Measurements from ENCODE around the gene MTF2. TPM values are rescaled to one million over a fixed set of nuclear protein-coding genes. Genes with fewer than 3 reads are reported as not detected.
A peak's percentile ranks its signal among the peaks of the same experiment; 100 is the strongest.

MTF2 gene
- total and polyA plus RNA-seq, 9 of the 15 experiments (the other 6 are each of a cell fraction or from before 2014, with no cell fraction given): 29.3 to 124 (median 57.7) TPM

DNA sequence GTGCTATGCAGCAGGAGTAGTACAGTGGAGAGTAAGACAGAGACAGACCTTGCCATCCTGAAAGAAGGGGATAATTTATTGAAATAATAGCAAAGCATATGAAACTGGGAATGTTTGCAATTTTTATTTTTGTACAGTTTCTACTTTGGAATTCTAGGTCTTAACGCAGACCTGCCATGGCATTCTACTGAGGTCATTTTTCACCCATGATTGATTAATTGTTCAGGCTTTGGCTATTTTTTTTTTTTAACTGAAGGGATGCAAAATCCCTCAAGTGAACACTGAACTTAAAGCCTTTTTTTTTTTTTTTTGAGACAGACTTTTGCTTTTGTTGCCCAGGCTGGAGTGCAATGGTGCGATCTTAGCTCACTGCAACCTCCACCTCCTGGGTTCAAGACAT lies 27.1 kb downstream of the MTF2 start (continued):
- TF ChIP-seq, protein P1, sequence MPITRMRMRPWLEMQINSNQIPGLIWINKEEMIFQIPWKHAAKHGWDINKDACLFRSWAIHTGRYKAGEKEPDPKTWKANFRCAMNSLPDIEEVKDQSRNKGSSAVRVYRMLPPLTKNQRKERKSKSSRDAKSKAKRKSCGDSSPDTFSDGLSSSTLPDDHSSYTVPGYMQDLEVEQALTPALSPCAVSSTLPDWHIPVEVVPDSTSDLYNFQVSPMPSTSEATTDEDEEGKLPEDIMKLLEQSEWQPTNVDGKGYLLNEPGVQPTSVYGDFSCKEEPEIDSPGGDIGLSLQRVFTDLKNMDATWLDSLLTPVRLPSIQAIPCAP (CRISPR knock-in tag; IDR thresholded peaks at IDR 0.05; ENCODE audit: borderline replicate concordance): no peak
- no peak for TF ChIP-seq CBX2 (IDR thresholded peaks at IDR 0.05; ENCODE audit: insufficient read depth, low read length, poor library complexity, severe bottlenecking)
- TF ChIP-seq NFATC3 (IDR thresholded peaks at IDR 0.05): no peak
- TF ChIP-seq ZNF212 (CRISPR knock-in tag; IDR thresholded peaks at IDR 0.05): no peak

DNA sequence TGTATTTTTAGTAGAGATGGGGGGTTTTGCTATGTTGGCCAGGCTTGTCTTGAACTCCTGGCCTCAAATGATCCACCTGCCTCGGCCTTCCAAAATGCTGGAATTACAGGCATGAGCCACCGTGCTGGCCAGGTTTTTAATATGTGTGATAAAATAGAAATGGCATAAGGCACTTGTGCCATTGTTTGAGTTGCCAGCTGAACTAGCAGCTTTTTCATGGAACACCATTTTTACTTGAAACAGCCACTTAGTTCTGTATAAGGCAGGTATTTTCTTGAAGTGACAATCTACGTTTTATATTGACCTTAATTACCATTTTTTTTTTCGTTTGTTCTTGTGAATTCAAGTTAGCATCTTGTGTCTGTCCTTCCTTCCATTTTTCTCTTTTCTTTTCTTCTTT lies 28.3 kb downstream of the MTF2 start:
- intact Hi-C loops (cut with micrococcal nuclease): no loop called here
- H3K4me2 ChIP-seq (ENCODE audit: insufficient read depth, low read length): no peak overlapping the region
- no peaks in the 10 kb centered on the region for H3K27me3 ChIP-seq (ENCODE audit: control insufficient read depth in 2 of 2, insufficient read depth in 2 of 2, low read length in 2 of 2)
- ChIA-PET POLR2A (no interaction called here), CTCF (ENCODE audit: low intra/inter-chr PET ratio) (no interaction called here)
- peaks cover 6% of the 10 kb centered on the region for H3K9me3 ChIP-seq (replicated peaks; ENCODE audit: control insufficient read depth, insufficient read depth, low read depth, low read length)
- H3K79me2 ChIP-seq (ENCODE audit: control insufficient read depth, insufficient read depth, low read length): peaks cover 96% of the 10 kb centered on the region
- DNase-seq (ENCODE audit: extremely low read depth in 1 of 4, low spot score in 3 of 4): no peak
- H3K4me1 ChIP-seq (replicated peaks in 1 of 2; ENCODE audit: control insufficient read depth in 2 of 2, insufficient read depth in 2 of 2, low read length in 2 of 2): no peaks in the 10 kb centered on the region
- H4K20me1 ChIP-seq (replicated peaks; ENCODE audit: control insufficient read depth, insufficient read depth, low read length): no peaks in the 10 kb centered on the region
- TF ChIP-seq CEBPB (tag; IDR thresholded peaks at IDR 0.05) (no peak), ZFP1 (CRISPR knock-in tag; IDR thresholded peaks at IDR 0.05) (peak; percentile 54; the same call in 1 of the 2 replicates), ZZZ3 (IDR thresholded peaks at IDR 0.05) (no peak)
- WGBS (ENCODE audit: insufficient coverage, low coverage, missing lambda C conversion rate): 95% methylated on average over 4 of the region's 4 CpGs
- no peak for FAIRE-seq
- no TSS peak for BruUV-seq (replicated peaks)
- H3K4me3 ChIP-seq: no peak overlapping the region
- no peak for ATAC-seq
- H3K36me3 ChIP-seq (ENCODE audit: control insufficient read depth, insufficient read depth, low read length): peaks cover 49% of the 10 kb centered on the region
- in situ Hi-C loops (cut with MboI): no loop called here
- no peak overlapping the region for H2AFZ ChIP-seq (ENCODE audit: low read depth, low read length)
- no peaks in the 10 kb centered on the region for H3K9me1 ChIP-seq (ENCODE audit: control insufficient read depth, insufficient read depth, low read length)
- no peak overlapping the region for H3K9ac ChIP-seq (ENCODE audit: insufficient read depth in 1 of 2, low read depth in 2 of 2, low read length in 2 of 2)
- no peak overlapping the region for H3K27ac ChIP-seq (ENCODE audit: extremely low read depth, low read depth, low read length)

All from K562 (cell line).